ENCODE data around the gene KCNMA1. TPM values are rescaled to one million over a fixed set of nuclear protein-coding genes. Genes with fewer than 3 reads are reported as not detected.

The KCNMA1 gene
- total RNA-seq, 2 donors from 2014 or later, result 29.1 to 37.9 TPM

DNA sequence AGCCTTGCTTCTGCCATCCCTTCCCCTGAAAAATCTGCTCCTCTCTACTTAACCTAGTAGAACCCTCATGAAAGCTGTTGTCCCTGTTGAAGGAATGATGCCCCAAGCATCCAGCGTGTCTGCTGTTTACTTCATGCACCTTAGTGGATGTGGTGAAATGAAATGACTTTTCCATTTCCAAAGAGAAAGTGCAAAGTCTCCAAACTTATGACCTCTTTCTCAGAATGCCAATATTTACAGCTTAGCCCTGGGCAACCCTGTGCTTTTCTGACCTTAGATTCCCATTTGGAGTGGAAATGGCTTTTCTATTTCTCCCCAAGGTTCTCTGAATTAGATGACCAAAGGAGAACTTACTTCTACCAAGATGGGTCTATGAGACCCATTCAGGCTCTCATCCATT lies 256.9 kb downstream of the KCNMA1 start:
- Histone ChIP-seq H3K9me3 (no peaks in the 10 kb centered on the region), H3K27me3 (replicated peaks; ENCODE audit: insufficient read depth) (no peaks in the 10 kb centered on the region), H3K27ac (no peak overlapping the region), H3K36me3 (no peaks in the 10 kb centered on the region), H3K4me1 (replicated peaks) (no peaks in the 10 kb centered on the region), H3K4me3 (no peak overlapping the region)
- no peak for DNase-seq (ENCODE audit: low spot score)
- TF ChIP-seq POLR2AphosphoS5 (IDR thresholded peaks at IDR 0.05) (no peak), POLR2A (IDR thresholded peaks at IDR 0.05) (no peak)
- TF ChIP-seq, protein P1, sequence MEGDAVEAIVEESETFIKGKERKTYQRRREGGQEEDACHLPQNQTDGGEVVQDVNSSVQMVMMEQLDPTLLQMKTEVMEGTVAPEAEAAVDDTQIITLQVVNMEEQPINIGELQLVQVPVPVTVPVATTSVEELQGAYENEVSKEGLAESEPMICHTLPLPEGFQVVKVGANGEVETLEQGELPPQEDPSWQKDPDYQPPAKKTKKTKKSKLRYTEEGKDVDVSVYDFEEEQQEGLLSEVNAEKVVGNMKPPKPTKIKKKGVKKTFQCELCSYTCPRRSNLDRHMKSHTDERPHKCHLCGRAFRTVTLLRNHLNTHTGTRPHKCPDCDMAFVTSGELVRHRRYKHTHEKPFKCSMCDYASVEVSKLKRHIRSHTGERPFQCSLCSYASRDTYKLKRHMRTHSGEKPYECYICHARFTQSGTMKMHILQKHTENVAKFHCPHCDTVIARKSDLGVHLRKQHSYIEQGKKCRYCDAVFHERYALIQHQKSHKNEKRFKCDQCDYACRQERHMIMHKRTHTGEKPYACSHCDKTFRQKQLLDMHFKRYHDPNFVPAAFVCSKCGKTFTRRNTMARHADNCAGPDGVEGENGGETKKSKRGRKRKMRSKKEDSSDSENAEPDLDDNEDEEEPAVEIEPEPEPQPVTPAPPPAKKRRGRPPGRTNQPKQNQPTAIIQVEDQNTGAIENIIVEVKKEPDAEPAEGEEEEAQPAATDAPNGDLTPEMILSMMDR (IDR thresholded peaks at IDR 0.05), result no peak
- intact Hi-C loops (cut with DNase I), result no loop called here
- 100% methylated on average over 1 of the region's 1 CpG for WGBS

DNA sequence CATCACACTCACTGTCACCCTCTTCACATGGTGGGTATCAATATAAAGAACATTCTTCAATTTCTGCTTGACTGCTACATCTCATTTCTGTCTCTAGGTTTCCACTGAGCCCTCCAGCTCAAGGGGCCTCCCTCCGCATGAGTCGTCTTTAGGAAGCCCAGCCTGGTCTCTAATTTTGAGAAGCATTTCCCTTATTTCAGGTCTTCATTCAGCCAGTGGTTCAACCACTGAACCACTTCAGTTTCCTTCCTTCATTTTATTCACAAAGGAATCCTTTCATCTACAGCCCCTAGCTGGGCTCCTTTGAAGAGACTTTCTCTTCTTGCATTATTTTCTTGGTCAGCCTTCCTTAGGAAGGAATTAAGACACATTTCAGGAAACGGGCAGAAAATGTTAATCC lies 257.4 kb downstream of the KCNMA1 start:
- Histone ChIP-seq H3K36me3 (no peaks in the 10 kb centered on the region), H3K9me3 (no peaks in the 10 kb centered on the region), H3K27me3 (replicated peaks; ENCODE audit: insufficient read depth) (no peaks in the 10 kb centered on the region), H3K4me3 (no peak overlapping the region), H3K4me1 (replicated peaks) (no peaks in the 10 kb centered on the region), H3K27ac (no peak overlapping the region)
- WGBS, result 85% methylated on average over 3 of the region's 3 CpGs
- intact Hi-C loops (cut with DNase I), result no loop called here
- no peak for DNase-seq (ENCODE audit: low spot score)
- TF ChIP-seq, protein P1 (IDR thresholded peaks at IDR 0.05), result no peak
- no peak for TF ChIP-seq POLR2A (IDR thresholded peaks at IDR 0.05)
- no peak for TF ChIP-seq POLR2AphosphoS5 (IDR thresholded peaks at IDR 0.05)

DNA sequence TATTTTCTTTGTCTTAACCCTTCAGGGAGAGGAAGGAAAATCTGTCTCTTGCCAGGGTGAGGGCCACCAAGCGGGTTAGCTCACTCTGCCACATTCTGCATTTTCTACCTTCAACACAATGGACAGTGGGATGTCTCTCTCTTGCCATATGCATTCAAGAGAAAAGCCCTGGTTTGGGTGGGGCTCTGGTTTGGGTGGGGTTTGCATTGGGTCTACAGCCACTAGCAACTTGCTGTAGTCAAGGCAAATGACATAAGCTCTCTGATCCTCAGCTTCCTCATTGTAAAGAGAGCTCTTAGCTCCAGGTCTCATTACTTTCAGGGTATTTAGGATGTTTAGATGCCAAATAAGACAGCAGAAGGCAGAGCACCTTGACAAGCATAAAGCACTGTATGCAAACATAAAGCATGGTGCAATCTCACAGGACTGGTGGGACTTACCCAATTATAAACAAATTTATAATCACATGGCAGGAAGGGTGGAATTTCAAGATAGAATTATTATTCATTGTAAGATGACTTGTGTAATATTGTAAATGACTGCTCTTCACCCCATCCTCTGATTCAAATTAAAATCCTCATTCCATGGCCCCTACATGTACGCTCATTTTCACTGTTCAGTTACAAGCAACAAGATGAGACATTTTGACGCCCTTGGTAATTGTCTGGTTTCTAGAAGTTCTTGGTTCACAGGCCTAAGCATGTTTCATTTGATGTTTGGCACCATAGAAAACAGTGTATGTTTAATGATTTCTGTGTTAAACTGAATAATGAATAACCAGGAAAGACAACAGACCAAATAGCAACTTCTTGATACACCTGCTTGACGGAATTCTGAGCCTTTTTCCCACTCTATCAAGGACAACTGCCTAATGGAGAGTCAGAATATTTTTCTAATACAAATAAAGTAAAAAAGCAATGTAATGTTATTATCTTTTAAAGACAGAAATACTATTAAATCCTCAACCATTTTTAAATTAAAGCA lies 258.9 kb downstream of the KCNMA1 start:
- no peaks in the 10 kb centered on the region for H3K27me3 ChIP-seq (replicated peaks; ENCODE audit: insufficient read depth)
- no peak overlapping the region for H3K27ac ChIP-seq
- DNase-seq (ENCODE audit: low spot score), result no peak
- intact Hi-C loops (cut with DNase I), result no loop called here
- H3K36me3 ChIP-seq, result no peaks in the 10 kb centered on the region
- no peaks in the 10 kb centered on the region for H3K9me3 ChIP-seq
- 89% methylated on average over 4 of the region's 4 CpGs for WGBS
- TF ChIP-seq, protein P1 (IDR thresholded peaks at IDR 0.05), result no peak
- TF ChIP-seq POLR2AphosphoS5 (IDR thresholded peaks at IDR 0.05) (no peak), POLR2A (IDR thresholded peaks at IDR 0.05) (no peak)
- H3K4me3 ChIP-seq, result no peak overlapping the region
- H3K4me1 ChIP-seq (replicated peaks), result no peaks in the 10 kb centered on the region

DNA sequence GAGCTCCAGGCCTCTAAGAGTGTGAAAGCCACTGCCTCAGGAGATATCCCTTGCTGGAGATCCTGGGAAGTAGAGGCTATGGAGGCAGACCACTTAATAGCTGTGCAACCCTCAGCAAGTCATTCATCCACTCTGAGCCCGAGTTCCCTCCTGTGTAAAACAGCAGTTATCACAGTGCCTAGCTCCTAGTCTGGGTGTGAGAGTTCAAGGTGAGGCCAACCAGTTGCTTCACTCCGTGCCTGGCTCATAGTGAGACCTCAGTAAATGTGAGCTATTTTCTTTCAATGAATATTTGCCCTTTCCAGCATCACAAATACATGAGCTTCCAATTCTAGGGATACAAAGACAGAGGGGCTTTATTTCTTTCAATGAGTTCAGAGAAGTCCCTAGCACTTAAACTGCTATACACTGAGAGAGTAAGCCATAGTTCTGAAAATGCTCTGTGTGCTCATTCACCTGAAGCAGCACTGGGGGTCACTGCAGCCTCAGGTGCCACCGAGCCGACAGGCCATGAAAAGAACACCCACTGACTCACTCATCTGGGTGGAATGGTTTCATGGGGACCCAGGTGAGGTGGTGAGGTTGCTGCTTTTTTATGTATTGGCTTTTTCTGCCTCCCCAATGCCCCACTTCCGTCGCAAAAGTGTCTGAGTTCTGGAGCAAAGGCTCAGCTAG lies 259.8 kb downstream of the KCNMA1 start:
- Histone ChIP-seq H3K9me3 (no peaks in the 10 kb centered on the region), H3K27ac (no peak overlapping the region), H3K27me3 (replicated peaks; ENCODE audit: insufficient read depth) (no peaks in the 10 kb centered on the region), H3K4me3 (no peak overlapping the region), H3K4me1 (replicated peaks) (no peaks in the 10 kb centered on the region), H3K36me3 (no peaks in the 10 kb centered on the region)
- WGBS, result 61% methylated on average over 6 of the region's 6 CpGs
- intact Hi-C loops (cut with DNase I), result no loop called here
- TF ChIP-seq, protein P1 (IDR thresholded peaks at IDR 0.05), result no peak
- TF ChIP-seq POLR2A (IDR thresholded peaks at IDR 0.05), result no peak
- no peak for TF ChIP-seq POLR2AphosphoS5 (IDR thresholded peaks at IDR 0.05)
- no peak for DNase-seq (ENCODE audit: low spot score)
